ENCODE results near the gene CCDC149. TPM values are rescaled to one million over a fixed set of nuclear protein-coding genes. Genes with fewer than 3 reads are reported as not detected.

Gene CCDC149
- total and polyA plus RNA-seq, 4 donors, result 1.4 to 11.2 (median 3.4) TPM

GRCh38 chr4:24800325-24800895 is 112.4 kb downstream of the CCDC149 start:
- H3K4me1 ChIP-seq (ENCODE audit: control insufficient read depth in 4 of 4, insufficient read depth in 4 of 4, low read length in 3 of 4), result peaks cover 0 to 15% (median 7%) of the 10 kb centered on the region in 4 donors
- H3K4me3 ChIP-seq (ENCODE audit: low read depth in 1 of 3, low read length in 3 of 3), result peak overlapping the region in 1 of 3 donors; percentile 37
- WGBS, result 14% methylated on average over 25 of the region's 25 CpGs

More at GRCh38 chr4:24800325-24800895, 112.4 kb downstream of the CCDC149 start:
- Histone ChIP-seq H3K27me3 (ENCODE audit: control insufficient read depth in 4 of 4, insufficient read depth in 4 of 4, low read length in 3 of 4) (peaks cover 0 to 10% (median 6%) of the 10 kb centered on the region in 4 donors), H3K27ac (ENCODE audit: low read depth in 1 of 2, low read length in 2 of 2) (no peak overlapping the region), H3K9me3 (ENCODE audit: control insufficient read depth in 4 of 4, low read length in 3 of 4) (no peaks in the 10 kb centered on the region), H3K36me3 (ENCODE audit: control insufficient read depth in 4 of 4, insufficient read depth in 3 of 4, low read depth in 1 of 4, low read length in 3 of 4) (no peaks in the 10 kb centered on the region), H3K9ac (ENCODE audit: low read depth in 1 of 2, low read length in 2 of 2) (no peak overlapping the region)
- TF ChIP-seq HNF4G (IDR thresholded peaks at IDR 0.05), result no peak
- no peak for TF ChIP-seq JUND (IDR thresholded peaks at IDR 0.05)
- TF ChIP-seq FOXA1 (IDR thresholded peaks at IDR 0.05), result no peak
- TF ChIP-seq YY1 (IDR thresholded peaks at IDR 0.05), result no peak
- no peak for TF ChIP-seq REST (IDR thresholded peaks at IDR 0.05)
- TF ChIP-seq EGR1 (IDR thresholded peaks at IDR 0.05; ENCODE audit: low read depth in 2 of 2), result no peak
- no peak for TF ChIP-seq ATF3 (IDR thresholded peaks at IDR 0.05)
- TF ChIP-seq SP1 (IDR thresholded peaks at IDR 0.05), result no peak
- no peak for TF ChIP-seq GABPA (IDR thresholded peaks at IDR 0.05 in 1 of 2, conservative IDR thresholded peaks at IDR 0.05 in 1 of 2)
- TF ChIP-seq ZBTB33 (IDR thresholded peaks at IDR 0.05), result no peak
- TF ChIP-seq TAF1 (conservative IDR thresholded peaks at IDR 0.05), result no peak
- TF ChIP-seq, protein P1, sequence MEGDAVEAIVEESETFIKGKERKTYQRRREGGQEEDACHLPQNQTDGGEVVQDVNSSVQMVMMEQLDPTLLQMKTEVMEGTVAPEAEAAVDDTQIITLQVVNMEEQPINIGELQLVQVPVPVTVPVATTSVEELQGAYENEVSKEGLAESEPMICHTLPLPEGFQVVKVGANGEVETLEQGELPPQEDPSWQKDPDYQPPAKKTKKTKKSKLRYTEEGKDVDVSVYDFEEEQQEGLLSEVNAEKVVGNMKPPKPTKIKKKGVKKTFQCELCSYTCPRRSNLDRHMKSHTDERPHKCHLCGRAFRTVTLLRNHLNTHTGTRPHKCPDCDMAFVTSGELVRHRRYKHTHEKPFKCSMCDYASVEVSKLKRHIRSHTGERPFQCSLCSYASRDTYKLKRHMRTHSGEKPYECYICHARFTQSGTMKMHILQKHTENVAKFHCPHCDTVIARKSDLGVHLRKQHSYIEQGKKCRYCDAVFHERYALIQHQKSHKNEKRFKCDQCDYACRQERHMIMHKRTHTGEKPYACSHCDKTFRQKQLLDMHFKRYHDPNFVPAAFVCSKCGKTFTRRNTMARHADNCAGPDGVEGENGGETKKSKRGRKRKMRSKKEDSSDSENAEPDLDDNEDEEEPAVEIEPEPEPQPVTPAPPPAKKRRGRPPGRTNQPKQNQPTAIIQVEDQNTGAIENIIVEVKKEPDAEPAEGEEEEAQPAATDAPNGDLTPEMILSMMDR (IDR thresholded peaks at IDR 0.05; ENCODE audit: low read depth, low read length, missing input control), result no peak
- no peak for TF ChIP-seq RAD21 (IDR thresholded peaks at IDR 0.05)
- no peak for DNase-seq (ENCODE audit: low spot score)

Measured in liver (tissue), 9 donors.